ENCODE results near the gene LYPD8.
A peak's percentile ranks its signal among the peaks of the same experiment; 100 is the strongest.
"Not testable (repeated sequence)": the region's sequence is repeated elsewhere in the genome, so short reads cannot be mapped to it uniquely, and the experiment has no call there.

LYPD8 gene, protein sequence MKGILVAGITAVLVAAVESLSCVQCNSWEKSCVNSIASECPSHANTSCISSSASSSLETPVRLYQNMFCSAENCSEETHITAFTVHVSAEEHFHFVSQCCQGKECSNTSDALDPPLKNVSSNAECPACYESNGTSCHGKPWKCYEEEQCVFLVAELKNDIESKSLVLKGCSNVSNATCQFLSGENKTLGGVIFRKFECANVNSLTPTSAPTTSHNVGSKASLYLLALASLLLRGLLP

DNA sequence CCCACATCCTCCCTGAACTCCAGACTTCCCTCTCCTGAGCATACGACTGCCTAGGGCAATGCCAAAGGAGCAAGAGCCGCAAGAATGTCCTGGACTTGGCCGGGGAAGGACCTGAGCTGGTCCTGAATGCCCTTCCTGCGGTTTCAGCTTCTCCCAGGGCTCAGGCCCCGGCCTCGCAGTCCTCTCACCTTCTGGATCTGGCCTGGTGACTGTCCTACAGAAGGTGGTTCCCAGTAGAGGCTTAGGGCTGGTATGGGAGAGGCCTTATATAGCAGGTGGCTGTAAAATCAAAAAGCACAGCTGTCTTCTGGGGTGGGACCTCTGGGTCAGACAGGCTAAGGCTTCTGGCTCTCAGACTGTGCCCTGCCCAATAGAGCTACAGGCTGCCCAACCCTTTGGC is at the start of gene LYPD8:
Gene LYPD8 (minus strand): TSS at position 243 of the 400 bp plus-strand sequence. CDS start 4,678 bp downstream, outside the sequence.
- H3K4me3 ChIP-seq, result no peak within 1 kb of the TSS
- H3K27ac ChIP-seq, result no peak within 1 kb of the TSS
- TF ChIP-seq, protein P1, sequence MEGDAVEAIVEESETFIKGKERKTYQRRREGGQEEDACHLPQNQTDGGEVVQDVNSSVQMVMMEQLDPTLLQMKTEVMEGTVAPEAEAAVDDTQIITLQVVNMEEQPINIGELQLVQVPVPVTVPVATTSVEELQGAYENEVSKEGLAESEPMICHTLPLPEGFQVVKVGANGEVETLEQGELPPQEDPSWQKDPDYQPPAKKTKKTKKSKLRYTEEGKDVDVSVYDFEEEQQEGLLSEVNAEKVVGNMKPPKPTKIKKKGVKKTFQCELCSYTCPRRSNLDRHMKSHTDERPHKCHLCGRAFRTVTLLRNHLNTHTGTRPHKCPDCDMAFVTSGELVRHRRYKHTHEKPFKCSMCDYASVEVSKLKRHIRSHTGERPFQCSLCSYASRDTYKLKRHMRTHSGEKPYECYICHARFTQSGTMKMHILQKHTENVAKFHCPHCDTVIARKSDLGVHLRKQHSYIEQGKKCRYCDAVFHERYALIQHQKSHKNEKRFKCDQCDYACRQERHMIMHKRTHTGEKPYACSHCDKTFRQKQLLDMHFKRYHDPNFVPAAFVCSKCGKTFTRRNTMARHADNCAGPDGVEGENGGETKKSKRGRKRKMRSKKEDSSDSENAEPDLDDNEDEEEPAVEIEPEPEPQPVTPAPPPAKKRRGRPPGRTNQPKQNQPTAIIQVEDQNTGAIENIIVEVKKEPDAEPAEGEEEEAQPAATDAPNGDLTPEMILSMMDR (IDR thresholded peaks at IDR 0.05), result no peak
- no peak for DNase-seq (ENCODE audit: low spot score)

DNA sequence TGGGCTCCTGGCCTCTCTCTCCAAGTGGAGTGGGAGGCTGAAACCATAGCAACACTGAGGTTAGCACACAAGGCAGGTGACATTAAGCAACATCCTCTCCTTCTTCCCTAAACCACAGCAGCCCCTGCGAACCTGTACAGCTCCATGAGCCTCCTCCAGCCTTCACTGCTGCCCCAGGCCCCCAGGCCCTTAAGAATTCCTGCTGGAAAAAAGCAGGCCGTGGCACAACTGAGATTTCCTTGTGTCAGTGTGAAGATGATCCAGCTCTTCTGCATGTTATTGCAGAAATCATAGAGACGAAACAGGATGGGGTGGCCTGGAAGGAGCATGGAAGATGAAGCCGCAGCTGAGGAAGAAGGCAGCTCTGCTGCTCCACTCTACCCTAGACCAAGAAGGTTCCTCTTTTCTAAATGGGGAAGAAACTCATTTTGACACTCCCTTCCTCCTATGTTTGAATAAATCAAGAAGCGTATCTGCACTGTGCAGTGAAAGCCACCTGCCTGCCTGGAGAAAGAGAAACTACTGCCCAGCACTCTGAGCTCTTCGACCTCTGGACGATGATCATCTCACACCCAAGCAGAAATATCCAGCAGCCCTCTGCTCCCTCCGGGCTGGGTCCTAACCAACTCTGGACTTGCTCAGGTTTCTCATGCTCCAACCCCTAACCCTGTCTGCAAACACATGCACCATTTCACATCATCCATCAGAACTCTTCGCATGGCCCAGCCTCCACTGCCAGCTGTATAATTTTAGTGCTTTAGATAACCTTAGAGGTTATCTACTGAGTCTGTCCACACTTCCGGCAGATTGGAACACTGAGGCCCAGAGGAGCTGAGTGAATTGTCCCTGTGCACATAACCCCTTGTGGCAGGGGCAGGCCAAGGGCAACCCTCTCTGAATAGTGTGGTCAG is 49.5 kb upstream of the LYPD8 start:
- H3K27ac ChIP-seq, result peak overlapping the region in 1 of 2 donors; percentile 3
- DNase-seq (ENCODE audit: low spot score), result no peak
- no peak overlapping the region for H3K4me3 ChIP-seq
- TF ChIP-seq, protein P1 (IDR thresholded peaks at IDR 0.05), result no peak

DNA sequence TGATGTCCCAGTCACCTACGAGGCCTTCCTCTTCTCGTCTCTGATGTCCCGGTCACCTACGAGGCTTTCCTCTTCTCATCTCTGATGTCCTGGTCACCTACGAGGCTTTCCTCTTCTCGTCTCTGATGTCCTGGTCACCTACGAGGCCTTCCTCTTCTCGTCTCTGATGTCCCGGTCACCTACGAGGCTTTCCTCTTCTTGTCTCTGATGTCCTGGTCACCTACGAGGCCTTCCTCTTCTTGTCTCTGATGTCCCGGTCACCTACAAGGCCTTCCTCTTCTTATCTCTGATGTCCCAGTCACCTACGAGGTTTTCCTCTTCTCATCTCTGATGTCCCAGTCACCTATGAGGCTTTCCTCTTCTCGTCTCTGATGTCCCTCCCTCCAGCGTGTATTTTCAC is 47.9 kb upstream of the LYPD8 start:
- H3K4me3 ChIP-seq; H3K27ac ChIP-seq; DNase-seq (ENCODE audit: low spot score): not testable (repeated sequence)

DNA sequence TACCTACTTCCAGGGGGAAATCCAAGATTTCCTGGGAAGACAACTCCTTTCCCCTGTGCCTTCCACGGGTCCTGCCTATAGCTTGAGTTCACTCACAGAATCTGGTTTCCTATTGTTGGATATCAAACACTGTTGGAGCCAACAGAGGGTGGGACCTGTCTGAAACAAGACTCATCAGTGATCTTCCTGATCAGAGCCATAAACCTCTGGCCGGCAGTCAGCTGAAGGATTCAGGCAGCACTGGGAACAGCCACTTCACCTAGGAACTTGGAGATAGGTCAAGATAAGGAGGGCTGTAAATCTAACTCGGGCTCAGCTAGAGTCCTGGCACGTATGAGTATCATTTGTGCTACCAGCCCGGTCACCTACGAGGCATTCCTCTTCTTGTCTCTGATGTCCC is 46.9 kb upstream of the LYPD8 start:
- TF ChIP-seq, protein P1 (IDR thresholded peaks at IDR 0.05), result no peak
- Histone ChIP-seq H3K27ac (no peak overlapping the region), H3K4me3 (no peak overlapping the region)
- no peak for DNase-seq (ENCODE audit: low spot score)

DNA sequence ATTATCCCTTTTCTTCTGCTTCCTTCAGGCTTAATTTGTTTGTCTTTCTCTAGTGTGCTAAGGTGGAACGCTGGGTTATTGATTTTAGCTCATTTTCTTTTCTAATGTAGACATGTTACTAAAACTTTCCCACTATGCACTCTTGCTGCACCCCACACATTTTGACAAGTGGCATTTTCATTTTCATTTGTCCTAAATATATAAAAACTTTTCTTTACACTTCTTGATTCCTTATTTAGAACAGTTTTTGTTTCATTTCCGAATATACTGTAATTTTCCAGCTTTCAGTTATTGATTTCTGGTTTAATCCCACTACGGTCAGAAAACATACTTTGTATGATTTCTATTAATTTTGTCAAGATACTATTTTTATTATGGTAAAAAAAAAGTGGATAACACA is 44.9 kb upstream of the LYPD8 start:
- no peak for DNase-seq (ENCODE audit: low spot score)
- TF ChIP-seq, protein P1 (IDR thresholded peaks at IDR 0.05), result no peak
- Histone ChIP-seq H3K27ac (no peak overlapping the region), H3K4me3 (no peak overlapping the region)

DNA sequence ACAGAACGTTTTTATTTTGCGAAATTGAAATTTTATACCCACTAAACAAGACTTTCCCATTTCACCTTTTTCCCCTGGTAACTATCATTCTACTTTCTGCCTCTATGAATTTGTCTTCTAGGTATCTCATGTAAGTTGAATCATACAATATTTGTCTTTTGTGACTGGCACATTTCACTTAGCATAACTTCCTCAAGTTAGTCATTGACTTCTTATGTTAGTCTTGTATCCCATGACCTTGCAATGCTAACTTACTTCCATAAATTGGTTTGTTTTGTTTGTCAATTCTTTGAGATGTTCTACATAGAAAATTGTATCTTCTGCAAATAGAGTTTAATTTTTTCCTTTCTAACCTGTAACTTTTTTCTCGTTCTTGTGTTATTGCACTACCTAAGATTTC is 43.2 kb upstream of the LYPD8 start:
- H3K27ac ChIP-seq, result no peak overlapping the region
- H3K4me3 ChIP-seq, result no peak overlapping the region
- TF ChIP-seq, protein P1 (IDR thresholded peaks at IDR 0.05), result no peak
- DNase-seq (ENCODE audit: low spot score), result no peak

DNA sequence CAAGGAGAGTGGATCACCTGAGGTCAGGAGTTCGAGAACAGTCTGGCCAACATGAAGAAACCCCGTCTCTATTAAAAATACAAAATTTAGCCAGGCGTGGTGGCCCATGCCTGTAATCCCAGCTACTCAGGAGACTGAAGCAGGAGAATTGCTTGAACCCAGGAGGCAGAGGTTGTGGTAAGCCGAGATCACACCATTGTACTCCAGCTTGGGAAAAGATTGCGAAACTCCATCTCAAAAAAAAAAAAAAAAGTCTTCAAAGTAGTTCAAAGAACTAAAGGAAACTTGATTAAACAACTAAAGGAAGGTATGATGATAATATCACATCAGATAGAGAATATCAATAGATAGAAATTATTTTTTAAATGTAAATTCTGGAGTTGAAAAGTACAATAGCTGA is 39.1 kb upstream of the LYPD8 start:
- H3K27ac ChIP-seq; DNase-seq (ENCODE audit: low spot score); H3K4me3 ChIP-seq: not testable (repeated sequence)

DNA sequence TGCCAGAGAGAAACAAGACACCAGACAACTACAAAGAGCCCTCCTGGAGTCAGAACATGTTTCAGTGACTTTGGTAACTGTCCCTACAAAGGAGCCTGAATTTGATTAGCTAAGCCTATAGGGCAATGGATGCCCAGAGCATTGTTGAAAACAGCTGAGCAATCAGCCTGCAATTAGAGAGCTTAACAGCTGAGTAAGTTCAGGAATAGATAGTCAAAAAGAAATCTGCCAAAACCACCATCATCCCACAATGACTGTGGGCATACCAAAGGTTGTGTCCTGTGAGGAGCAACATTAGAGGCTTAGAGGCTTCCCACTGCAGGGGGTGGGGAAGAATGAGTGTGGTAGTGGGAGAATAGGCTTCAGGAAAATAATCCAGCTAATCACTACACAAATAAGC is 38.0 kb upstream of the LYPD8 start:
- Histone ChIP-seq H3K4me3 (no peak overlapping the region), H3K27ac (no peak overlapping the region)
- no peak for DNase-seq (ENCODE audit: low spot score)
- TF ChIP-seq, protein P1 (IDR thresholded peaks at IDR 0.05), result no peak

Data from coronary artery (tissue), 2 donors.